Loucy (cell line): ENCODE results near the gene BIK.

Experiments used
- H2AFZ ChIP-seq: fragments of 200-600 bp; sonication (generic); 2 replicates; pipeline ENCODE4 v1.6.0; 2016; ENCODE audit warnings: antibody characterized with exemption, mild to moderate bottlenecking, low read length, moderate library complexity
- H3F3A ChIP-seq: fragments of 200-600 bp; 2 replicates; pipeline ENCODE4 v1.6.0; 2016; ENCODE audit warnings: antibody characterized with exemption, low read depth, mild to moderate bottlenecking
- H3K27me3 ChIP-seq: fragments of 200-600 bp; sonication (generic); 2 replicates; pipeline ENCODE4 v1.6.1; 2014; ENCODE audit warnings: low read length, mild to moderate bottlenecking; ENCODE audit not compliant: insufficient read depth, poor library complexity, severe bottlenecking
- H3K36me3 ChIP-seq: fragments of 200-600 bp; sonication (generic); 2 replicates; pipeline ENCODE4 v1.6.1; 2016; ENCODE audit warnings: low read length; ENCODE audit not compliant: insufficient read depth
- H3K4me1 ChIP-seq: fragments of 200-600 bp; sonication (generic); 2 replicates; pipeline ENCODE4 v1.5.1; 2014; ENCODE audit warnings: low read length, mild to moderate bottlenecking; ENCODE audit not compliant: insufficient read depth, poor library complexity, severe bottlenecking
- H3K4me2 ChIP-seq: fragments of 200-600 bp; sonication (generic); 2 replicates; pipeline ENCODE4 v1.6.0; 2014; ENCODE audit warnings: antibody characterized with exemption, low read length, low read depth, mild to moderate bottlenecking; ENCODE audit not compliant: poor library complexity, severe bottlenecking
- H3K4me3 ChIP-seq: fragments of 200-600 bp; sonication (generic); 2 replicates; pipeline ENCODE4 v1.5.1; 2014; ENCODE audit warnings: low read length, mild to moderate bottlenecking, mixed read lengths; ENCODE audit not compliant: poor library complexity, severe bottlenecking
- H3K79me2 ChIP-seq: fragments of 200-600 bp; sonication (generic); 2 replicates; pipeline ENCODE4 v1.6.1; 2014; ENCODE audit warnings: low read length; ENCODE audit not compliant: insufficient read depth
- H3K9ac ChIP-seq: fragments of 200-600 bp; sonication (generic); 2 replicates; pipeline ENCODE4 v1.6.0; 2014; ENCODE audit warnings: mild to moderate bottlenecking, low read depth, low read length, moderate library complexity; ENCODE audit not compliant: poor library complexity, severe bottlenecking
- H3K9me2 ChIP-seq: fragments of 200-600 bp; sonication (generic); replicated peaks from 2 replicates; pipeline ENCODE4 v1.6.1; 2016; ENCODE audit warnings: low read depth, low read length, mixed read lengths
- H3K9me3 ChIP-seq: fragments of 200-600 bp; sonication (generic); 2 replicates; pipeline ENCODE4 v1.6.1; 2014; ENCODE audit warnings: mild to moderate bottlenecking, antibody characterized with exemption, low read length, low read depth; ENCODE audit not compliant: insufficient read depth
- H4K20me1 ChIP-seq: fragments of 200-600 bp; sonication (generic); 2 replicates; pipeline ENCODE4 v1.6.0; 2014; ENCODE audit warnings: antibody characterized with exemption, low read length, mild to moderate bottlenecking; ENCODE audit not compliant: insufficient read depth, poor library complexity, severe bottlenecking
- CTCF ChIP-seq: fragments of 200-600 bp; sonication (generic); conservative IDR thresholded peaks from 2 replicates; pipeline ENCODE4 v1.5.1; 2014; ENCODE audit warnings: mild to moderate bottlenecking, antibody characterized with exemption, low read length
- EZH2phosphoT487 ChIP-seq: fragments of 200-600 bp; IDR thresholded peaks from 2 replicates; pipeline ENCODE4 v1.6.1; 2018; ENCODE audit warnings: antibody characterized with exemption, mild to moderate bottlenecking, moderate library complexity, borderline replicate concordance

BIK gene

GRCh38 chr22:43160497-43161126, 50.1 kb downstream of the BIK start:
- TF ChIP-seq EZH2phosphoT487 (no peak), CTCF (no peak)
- Histone ChIP-seq H2AFZ (no peak overlapping the region), H3K79me2 (peaks cover under 1% of the 10 kb centered on the region; the same call in 1 of the 2 replicates), H3K27me3 (no peaks in the 10 kb centered on the region), H4K20me1 (no peaks in the 10 kb centered on the region), H3K36me3 (peaks cover 3% of the 10 kb centered on the region; the same call in 1 of the 2 replicates), H3K4me1 (peaks cover 4% of the 10 kb centered on the region), H3K9me2 (no peaks in the 10 kb centered on the region), H3F3A (no peaks in the 10 kb centered on the region), H3K4me2 (no peak overlapping the region), H3K9ac (no peak overlapping the region), H3K4me3 (no peak overlapping the region), H3K9me3 (no peaks in the 10 kb centered on the region)

GRCh38 chr22:43162412-43163150, 52.0 kb downstream of the BIK start:
- Histone ChIP-seq H3K36me3 (peaks cover 3% of the 10 kb centered on the region; the same call in 1 of the 2 replicates), H3K9me2 (no peaks in the 10 kb centered on the region), H3K9me3 (no peaks in the 10 kb centered on the region), H3F3A (no peaks in the 10 kb centered on the region), H4K20me1 (no peaks in the 10 kb centered on the region), H3K9ac (no peak overlapping the region), H3K4me2 (no peak overlapping the region), H3K79me2 (no peaks in the 10 kb centered on the region), H2AFZ (no peak overlapping the region), H3K4me1 (no peaks in the 10 kb centered on the region), H3K27me3 (no peaks in the 10 kb centered on the region), H3K4me3 (no peak overlapping the region)
- TF ChIP-seq EZH2phosphoT487: no peak
- TF ChIP-seq CTCF: no peak

- no peaks in the 10 kb centered on the region for H3K9me2 ChIP-seq
- H3F3A ChIP-seq: no peaks in the 10 kb centered on the region
- no peak overlapping the region for H3K4me3 ChIP-seq
- no peaks in the 10 kb centered on the region for H3K9me3 ChIP-seq
- H3K27me3 ChIP-seq: no peaks in the 10 kb centered on the region
- H3K36me3 ChIP-seq: peaks cover 8% of the 10 kb centered on the region; the same call in 1 of the 2 replicates
- no peak overlapping the region for H3K9ac ChIP-seq
- no peaks in the 10 kb centered on the region for H4K20me1 ChIP-seq
- no peaks in the 10 kb centered on the region for H3K79me2 ChIP-seq
- no peaks in the 10 kb centered on the region for H3K4me1 ChIP-seq
- TF ChIP-seq CTCF (no peak), EZH2phosphoT487 (no peak)
- no peak overlapping the region for H3K4me2 ChIP-seq
- H2AFZ ChIP-seq: no peak overlapping the region
Observed at GRCh38 chr22:43163241-43163795, 52.8 kb downstream of the BIK start.
